NCI-H1092 (cell line): Measurements from ENCODE around the gene CYTH2.
A peak's percentile ranks its signal among the peaks of the same experiment; 100 is the strongest.
"Not testable (repeated sequence)": the region's sequence is repeated elsewhere in the genome, so short reads cannot be mapped to it uniquely, and the experiment has no call there.

Source experiments
- DNase-seq: peaks from one replicate; lab custom pipeline; 2025; lab: John Stamatoyannopoulos, UW

The CYTH2 gene

DNA sequence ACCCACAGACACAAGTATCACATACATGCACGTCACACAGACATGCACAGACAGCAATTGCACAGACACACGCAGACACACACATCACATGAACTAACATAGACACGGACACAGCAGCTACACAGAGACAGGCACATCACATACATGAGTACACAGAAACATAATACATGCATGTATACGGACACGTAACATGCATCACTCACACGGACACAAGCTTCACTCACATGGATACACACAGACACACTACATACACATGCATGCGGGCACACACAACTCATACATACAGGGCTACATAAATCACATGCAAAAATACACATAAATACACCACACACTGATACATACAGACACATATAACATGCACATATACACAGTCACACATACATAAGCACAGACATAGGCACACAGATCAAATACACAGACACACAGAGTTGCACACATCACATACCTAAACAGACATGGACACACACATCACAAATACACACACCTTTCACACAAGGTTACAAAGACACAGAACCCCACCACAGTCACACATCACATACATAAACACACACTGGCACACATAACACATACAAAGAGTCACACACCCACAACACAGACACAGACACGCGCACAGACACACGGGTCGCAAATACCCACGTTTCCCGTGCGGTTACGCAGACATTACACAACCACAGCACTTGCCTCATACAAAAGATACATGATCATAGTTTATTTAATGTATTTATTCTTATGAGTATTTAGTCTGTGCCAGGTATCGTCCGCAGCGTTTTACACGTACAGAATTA, 43.5 kb downstream of the CYTH2 start:
- DNase-seq, result no peak

GRCh38 chr19:48513289-48514122, 44.3 kb downstream of the CYTH2 start:
- peak; percentile 40 for DNase-seq

DNA sequence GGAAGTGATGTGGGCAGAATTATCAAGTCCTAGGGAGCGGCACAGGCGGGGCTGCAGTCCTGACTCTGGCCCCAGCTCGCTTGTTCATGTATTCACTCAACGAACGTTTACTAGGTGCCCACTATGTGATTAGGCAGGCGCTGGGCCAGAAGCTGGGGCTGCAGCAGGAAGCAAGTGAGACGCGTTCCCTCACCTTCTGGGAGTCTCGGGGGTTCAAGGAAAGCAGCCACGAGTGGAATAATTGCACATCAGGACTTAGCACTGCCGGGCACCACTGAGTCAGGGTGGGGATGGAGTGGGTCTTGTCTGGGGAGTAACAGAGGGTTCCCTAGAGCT, 44.9 kb downstream of the CYTH2 start:
- DNase-seq, result no peak

DNA sequence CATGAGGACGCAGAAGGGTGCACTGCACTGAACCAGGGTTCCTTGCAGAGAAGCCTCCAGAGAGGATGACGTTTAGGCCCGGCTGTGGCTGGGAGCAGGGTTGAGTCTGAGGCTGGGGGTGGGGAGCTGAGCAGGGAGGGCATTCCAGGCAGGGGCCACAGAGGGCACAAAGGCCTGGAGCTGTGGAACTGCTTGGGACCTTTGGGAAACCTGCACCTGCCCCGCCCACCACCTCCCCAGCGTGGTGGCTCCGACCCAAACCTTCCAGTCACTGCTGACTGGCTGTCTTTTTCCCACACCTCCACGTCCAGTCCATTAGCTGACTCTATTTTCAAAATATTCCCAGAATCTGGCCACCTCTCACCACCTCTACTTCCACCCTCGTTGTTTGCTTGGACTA, 47.4 kb downstream of the CYTH2 start:
- no peak for DNase-seq

- DNase-seq, result no peak
Observed at GRCh38 chr19:48518207-48518606, 49.0 kb downstream of the CYTH2 start.

- not testable (repeated sequence) for DNase-seq
Observed at GRCh38 chr19:48519426-48519825, 50.3 kb downstream of the CYTH2 start.

DNA sequence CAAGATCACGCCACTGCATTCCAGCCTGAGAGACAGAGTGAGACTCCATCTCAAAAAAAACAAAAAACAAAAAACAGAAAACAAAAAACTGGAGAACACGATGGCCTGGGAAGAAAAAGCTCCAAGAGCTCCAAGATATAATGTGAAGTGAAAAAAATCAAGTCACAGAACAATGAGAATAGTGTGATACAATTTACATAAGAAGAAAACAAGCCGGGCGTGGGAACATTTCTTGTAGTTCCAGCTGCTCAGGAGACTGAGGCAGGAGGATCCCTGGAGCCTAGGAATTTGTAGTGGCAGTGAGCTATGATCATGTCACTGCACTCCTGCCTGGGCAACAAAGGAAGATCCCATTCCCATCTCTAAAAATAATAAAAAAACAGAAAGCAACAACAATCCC, 51.0 kb downstream of the CYTH2 start:
- no peak for DNase-seq

- no peak for DNase-seq
Observed at GRCh38 chr19:48524221-48524620, 55.1 kb downstream of the CYTH2 start.

DNA sequence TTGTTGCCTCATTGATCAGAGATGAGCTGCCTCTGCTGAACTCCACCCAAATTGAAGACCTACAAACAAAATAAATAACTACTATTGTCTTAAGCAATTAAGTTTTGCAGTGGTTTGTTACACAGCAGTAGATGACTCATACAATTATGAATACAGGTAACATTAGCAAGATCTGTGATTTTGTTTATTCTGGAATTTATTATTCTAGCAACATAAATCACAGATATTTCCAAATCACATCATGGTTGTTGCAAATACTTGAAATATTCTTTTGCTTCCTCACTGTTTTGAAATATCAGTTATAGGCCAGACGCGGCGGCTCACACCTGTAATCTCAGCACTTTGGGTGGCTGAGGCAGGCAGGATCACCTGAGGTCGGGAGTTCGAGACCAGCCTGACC, 55.6 kb downstream of the CYTH2 start:
- no peak for DNase-seq

- DNase-seq, result no peak
Observed at GRCh38 chr19:48529156-48529555, 60.0 kb downstream of the CYTH2 start.

DNA sequence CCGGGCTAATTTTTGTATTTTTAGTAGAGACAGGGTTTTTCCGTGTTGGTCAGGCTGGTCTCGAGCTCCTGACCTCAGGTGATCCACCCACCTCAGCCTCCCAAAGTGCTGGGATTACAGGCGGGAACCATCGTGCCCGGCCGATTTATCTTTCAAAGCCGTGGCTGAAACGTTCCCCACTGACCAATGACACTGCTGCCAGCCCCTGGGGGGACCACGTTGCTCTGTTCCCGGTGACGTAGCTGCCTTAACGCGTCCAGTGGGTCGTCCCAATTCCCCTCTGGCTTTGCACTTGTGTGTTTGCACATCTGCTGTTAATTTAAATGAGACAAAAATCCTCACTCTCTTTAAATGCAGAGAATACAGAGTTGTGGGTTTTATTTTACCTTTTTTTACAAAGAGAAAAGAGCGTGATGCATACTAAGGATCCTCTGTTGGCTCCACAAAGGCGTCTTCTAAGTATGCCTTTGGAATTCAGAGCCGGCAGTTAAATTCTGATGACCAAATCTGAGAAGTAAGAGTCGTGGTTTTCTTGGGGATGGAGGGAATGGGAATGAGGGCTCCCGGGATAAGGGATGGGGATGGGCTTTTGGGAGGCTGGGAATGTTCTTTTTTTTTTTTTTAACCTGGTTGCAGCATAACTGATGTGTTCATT, 61.0 kb downstream of the CYTH2 start:
- DNase-seq, result no peak

DNA sequence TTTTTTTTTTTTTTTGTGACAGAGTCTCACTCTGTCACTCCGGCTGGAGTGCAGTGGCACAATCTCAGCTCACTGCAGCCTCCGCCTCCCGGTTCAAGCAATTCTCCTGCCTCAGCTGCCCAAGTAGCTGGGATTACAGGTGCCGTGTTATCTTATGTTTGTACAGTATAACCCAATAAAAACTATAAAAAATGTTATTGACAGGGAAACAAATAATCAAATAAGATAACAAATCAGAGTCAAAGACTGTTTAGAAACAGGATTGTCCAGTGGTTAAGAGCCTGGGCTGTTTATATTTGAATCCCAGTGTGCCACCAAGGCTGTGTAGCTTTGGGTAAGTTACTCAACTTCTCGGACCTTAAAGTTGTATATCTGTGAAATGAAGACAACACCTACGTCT, 61.6 kb downstream of the CYTH2 start:
- DNase-seq, result no peak
